EL (cell line): ENCODE measurements around the gene SPATA25.
"Not testable (repeated sequence)": the region's sequence is repeated elsewhere in the genome, so short reads cannot be mapped to it uniquely, and the experiment has no call there.

Source experiments
- DNase-seq: peaks from one replicate; pipeline ENCODE4 v3.0.0-alpha.2; 2016

The SPATA25 gene

GRCh38 chr20:45892828-45893500 is 5.5 kb upstream of the SPATA25 start:
- DNase-seq = no peak

GRCh38 chr20:45892049-45892825 is 4.8 kb upstream of the SPATA25 start:
- DNase-seq = peak; percentile 55

- peak; percentile 92 for DNase-seq
Observed at GRCh38 chr20:45890985-45891983, 3.9 kb upstream of the SPATA25 start, which contains the start of the genes CTSA and NEURL2. Gene CTSA (plus strand): TSS chr20:45891335. CDS start chr20:45891569, 234 bp downstream. Gene NEURL2 (minus strand): TSS chr20:45891208. CDS start chr20:45890991, 217 bp downstream.

- DNase-seq = peak; percentile 73
Observed at GRCh38 chr20:45890077-45890984, 2.9 kb upstream of the SPATA25 start.

- no peak for DNase-seq
Observed at GRCh38 chr20:45888681-45889080, 1.3 kb upstream of the SPATA25 start.

- DNase-seq = no peak
Observed at GRCh38 chr20:45886590-45887345, 654 bp downstream of the SPATA25 start.

GRCh38 chr20:45883100-45883469 is 4.3 kb downstream of the SPATA25 start:
- no peak for DNase-seq

GRCh38 chr20:45882469-45883099 is 4.8 kb downstream of the SPATA25 start:
- DNase-seq = no peak

- DNase-seq = peak; percentile 100
Observed at GRCh38 chr20:45880988-45881788, 6.2 kb downstream of the SPATA25 start, which contains the start of gene ZSWIM1. Gene ZSWIM1 (plus strand): TSS chr20:45881227. CDS start chr20:45882593, 1,366 bp downstream.

GRCh38 chr20:45878076-45878761 is 9.2 kb downstream of the SPATA25 start:
- DNase-seq = no peak

GRCh38 chr20:45874576-45874975 is 12.8 kb downstream of the SPATA25 start:
- DNase-seq = no peak

- DNase-seq = not testable (repeated sequence)
Observed at GRCh38 chr20:45874104-45874481, 13.3 kb downstream of the SPATA25 start.

GRCh38 chr20:45873409-45874103 is 13.9 kb downstream of the SPATA25 start:
- no peak for DNase-seq

GRCh38 chr20:45872626-45873025 is 14.8 kb downstream of the SPATA25 start:
- DNase-seq = no peak

GRCh38 chr20:45867819-45868176 is 19.6 kb downstream of the SPATA25 start:
- DNase-seq = peak; percentile 70

- no peak for DNase-seq
Observed at GRCh38 chr20:45867136-45867818, 20.1 kb downstream of the SPATA25 start.

- no peak for DNase-seq
Observed at GRCh38 chr20:45866454-45866853, 21.0 kb downstream of the SPATA25 start.
